MCF 10A (cell line): ENCODE measurements around the gene MYLIP. TPM values are rescaled to one million over a fixed set of nuclear protein-coding genes. Genes with fewer than 3 reads are reported as not detected.

Experiments used
- BruUV-seq: library from RNA; stranded (reverse); fragments of 400-500 nt; replicated peaks from 2 replicates; lab custom pipeline; 2021; lab: Mats Ljungman, UMichigan
- CTCF ChIA-PET: fragments of 300-600 bp; sonication (Branson Sonifier 250); formaldehyde crosslinking; extraction: SDS; loops from one replicate; lab custom pipeline; 2021; ENCODE audit warnings: antibody characterized with exemption, inconsistent platforms; lab: Yijun Ruan, JAX
- POLR2A ChIA-PET: fragments of 300-600, 350-650 bp; sonication (Branson Sonifier 250); formaldehyde crosslinking; extraction: SDS; loops from one replicate; lab custom pipeline; 2020; ENCODE audit warnings: antibody characterized with exemption, inconsistent platforms; lab: Yijun Ruan, JAX
- DNase-seq: peaks from one replicate; pipeline ENCODE4 v3.0.0-alpha.2; 2018; ENCODE audit not compliant: unreplicated experiment
- H3K27ac Mint-ChIP-seq: one replicate; pipeline ENCODE4 v1.8.0; 2022; ENCODE audit warnings: mild to moderate bottlenecking, low read depth, mixed read lengths; ENCODE audit not compliant: unreplicated experiment
- H3K27me3 Mint-ChIP-seq: one replicate; pipeline ENCODE4 v1.8.0; 2022; ENCODE audit warnings: mixed read lengths; ENCODE audit not compliant: insufficient read depth, unreplicated experiment
- H3K36me3 Mint-ChIP-seq: one replicate; pipeline ENCODE4 v1.8.0; 2022; ENCODE audit warnings: mild to moderate bottlenecking, moderate library complexity, mixed read lengths; ENCODE audit not compliant: insufficient read depth, unreplicated experiment
- H3K4me1 Mint-ChIP-seq: one replicate; pipeline ENCODE4 v1.8.0; 2022; ENCODE audit warnings: mixed read lengths; ENCODE audit not compliant: insufficient read depth, unreplicated experiment
- H3K4me3 Mint-ChIP-seq: one replicate; pipeline ENCODE4 v1.8.0; 2022; ENCODE audit warnings: mild to moderate bottlenecking, moderate library complexity, mixed read lengths; ENCODE audit not compliant: unreplicated experiment
- H3K9me3 Mint-ChIP-seq: one replicate; pipeline ENCODE4 v1.8.0; 2022; ENCODE audit warnings: mixed read lengths; ENCODE audit not compliant: unreplicated experiment
- CTCF ChIP-seq: fragments of 200-600 bp; IDR thresholded peaks from one replicate; pipeline ENCODE4 v1.8.0; 2022; ENCODE audit warnings: antibody characterized with exemption, mild to moderate bottlenecking; ENCODE audit not compliant: unreplicated experiment
- intact Hi-C: fragments of 100-400 bp; cut with micrococcal nuclease; formaldehyde crosslinking; loops from 2 replicates; pipeline ENCODE4 v1.14.1; 2022
- total RNA-seq: library from RNA; stranded (reverse); gene quantifications from 2 replicates; pipeline ENCODE4 v1.2.3, GENCODE V29; 2022

Gene MYLIP
- total RNA-seq, 1 experiment from 2014 or later = 2.1 TPM

- CTCF ChIA-PET = no interaction called here
- DNase-seq = no peak
- POLR2A ChIA-PET = interaction anchor here (1.0 to 1.2 kb wide), 2 partner anchors 8 to 17 kb away, joined by 3 to 4 read pairs; no protein-coding TSS in a partner anchor
- BruUV-seq = no TSS peak
- Mint-ChIP-seq H3K4me3 (no peak overlapping the region), H3K36me3 (no peaks in the 10 kb centered on the region), H3K9me3 (peaks cover 9% of the 10 kb centered on the region), H3K4me1 (no peaks in the 10 kb centered on the region), H3K27ac (no peak overlapping the region), H3K27me3 (peaks cover 12% of the 10 kb centered on the region)
- intact Hi-C loops = no loop called here
- TF ChIP-seq CTCF = no peak
Measured at GRCh38 chr6:16102208-16102607, 26.7 kb upstream of the MYLIP start.

GRCh38 chr6:16103722-16104121 is 25.2 kb upstream of the MYLIP start:
- no peak for TF ChIP-seq CTCF
- no peaks in the 10 kb centered on the region for H3K4me1 Mint-ChIP-seq
- CTCF ChIA-PET = interaction anchor here (0.5 kb wide), 1 partner anchor 330 kb away, joined by 3 read pairs; no protein-coding TSS in a partner anchor
- peaks cover 12% of the 10 kb centered on the region for H3K27me3 Mint-ChIP-seq
- H3K27ac Mint-ChIP-seq = no peak overlapping the region
- POLR2A ChIA-PET = no interaction called here
- H3K36me3 Mint-ChIP-seq = no peaks in the 10 kb centered on the region
- intact Hi-C loops = no loop called here
- BruUV-seq = no TSS peak
- no peak overlapping the region for H3K4me3 Mint-ChIP-seq
- H3K9me3 Mint-ChIP-seq = peaks cover 9% of the 10 kb centered on the region
- no peak for DNase-seq

GRCh38 chr6:16104624-16105433 is 24.1 kb upstream of the MYLIP start:
- no peak for DNase-seq
- peaks cover under 1% of the 10 kb centered on the region for H3K9me3 Mint-ChIP-seq
- H3K27me3 Mint-ChIP-seq = peaks cover 2% of the 10 kb centered on the region
- no peak overlapping the region for H3K27ac Mint-ChIP-seq
- H3K4me1 Mint-ChIP-seq = no peaks in the 10 kb centered on the region
- no peaks in the 10 kb centered on the region for H3K36me3 Mint-ChIP-seq
- POLR2A ChIA-PET = no interaction called here
- intact Hi-C loops = no loop called here
- CTCF ChIA-PET = no interaction called here
- no TSS peak for BruUV-seq
- TF ChIP-seq CTCF = no peak
- H3K4me3 Mint-ChIP-seq = no peak overlapping the region

GRCh38 chr6:16105854-16106253 is 23.0 kb upstream of the MYLIP start:
- ChIA-PET CTCF (interaction anchor here (0.6 kb wide), 1 partner anchor 80 kb away, joined by 3 read pairs; no protein-coding TSS in a partner anchor), POLR2A (no interaction called here)
- Mint-ChIP-seq H3K27ac (no peak overlapping the region), H3K4me1 (no peaks in the 10 kb centered on the region), H3K9me3 (no peaks in the 10 kb centered on the region), H3K4me3 (no peak overlapping the region), H3K27me3 (no peaks in the 10 kb centered on the region), H3K36me3 (no peaks in the 10 kb centered on the region)
- DNase-seq = no peak
- BruUV-seq = no TSS peak
- TF ChIP-seq CTCF = no peak
- intact Hi-C loops = no loop called here
